ENCODE results near the gene TUBA3D.
"Not testable (repeated sequence)": the region's sequence is repeated elsewhere in the genome, so short reads cannot be mapped to it uniquely, and the experiment has no call there.

GRCh38 chr2:131477227-131477626 is 1.3 kb downstream of the TUBA3D start:
- not testable (repeated sequence) for TF ChIP-seq CTCF, POLR2A, EP300 (IDR thresholded peaks at IDR 0.05)

Measured in tibial nerve (tissue), 4 donors.